ENCODE measurements around the gene AUTS2. TPM values are rescaled to one million over a fixed set of nuclear protein-coding genes. Genes with fewer than 3 reads are reported as not detected.
A peak's percentile ranks its signal among the peaks of the same experiment; 100 is the strongest.

AUTS2 gene
- total RNA-seq, 1 experiment from 2014 or later = 42.1 TPM

DNA sequence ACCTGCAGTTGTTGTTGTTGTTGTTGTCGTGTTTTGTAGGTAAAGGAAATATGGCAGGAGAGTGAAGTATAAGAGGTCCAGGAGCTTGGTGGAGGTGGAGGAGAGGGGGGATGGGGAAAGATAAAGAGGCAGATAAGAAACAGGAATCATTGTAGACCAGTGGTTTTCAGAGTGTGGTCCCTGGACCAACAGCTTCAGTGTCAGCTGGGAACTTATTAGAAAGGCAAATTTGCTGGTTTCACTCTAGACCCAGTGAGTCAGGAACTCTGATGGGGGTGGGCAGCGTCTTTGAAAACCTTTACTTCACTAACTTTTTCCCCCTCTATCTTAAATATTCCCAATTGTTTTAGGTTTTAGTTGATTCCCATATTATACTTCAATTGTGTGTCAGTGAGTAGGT lies 241.5 kb downstream of the AUTS2 start:
- Histone ChIP-seq H3K27me3 (replicated peaks; ENCODE audit: insufficient read depth, low read depth, low read length, poor library complexity) (no peaks in the 10 kb centered on the region), H3K27ac (ENCODE audit: low read depth, low read length, poor library complexity, severe bottlenecking) (no peak overlapping the region), H3K36me3 (ENCODE audit: insufficient read depth, low read length, poor library complexity, severe bottlenecking) (no peaks in the 10 kb centered on the region), H3K4me3 (ENCODE audit: low read depth, low read length, poor library complexity, severe bottlenecking) (no peak overlapping the region), H3K9me3 (ENCODE audit: low read depth, low read length, poor library complexity, severe bottlenecking) (no peaks in the 10 kb centered on the region), H3K4me1 (ENCODE audit: insufficient read depth, low read length, poor library complexity, severe bottlenecking) (peaks cover 48% of the 10 kb centered on the region)
- intact Hi-C loops (cut with micrococcal nuclease; ENCODE audit: unreplicated experiment) = loop anchor here (5.0 to 10.0 kb wide), 5 partner anchors 205 to 1165 kb away; partner anchors contain the start of gene AUTS2
- no peak for TF ChIP-seq EZH2 (IDR thresholded peaks at IDR 0.05; ENCODE audit: borderline replicate concordance, low read depth, low read length, poor library complexity, severe bottlenecking)
- TF ChIP-seq, protein P1, sequence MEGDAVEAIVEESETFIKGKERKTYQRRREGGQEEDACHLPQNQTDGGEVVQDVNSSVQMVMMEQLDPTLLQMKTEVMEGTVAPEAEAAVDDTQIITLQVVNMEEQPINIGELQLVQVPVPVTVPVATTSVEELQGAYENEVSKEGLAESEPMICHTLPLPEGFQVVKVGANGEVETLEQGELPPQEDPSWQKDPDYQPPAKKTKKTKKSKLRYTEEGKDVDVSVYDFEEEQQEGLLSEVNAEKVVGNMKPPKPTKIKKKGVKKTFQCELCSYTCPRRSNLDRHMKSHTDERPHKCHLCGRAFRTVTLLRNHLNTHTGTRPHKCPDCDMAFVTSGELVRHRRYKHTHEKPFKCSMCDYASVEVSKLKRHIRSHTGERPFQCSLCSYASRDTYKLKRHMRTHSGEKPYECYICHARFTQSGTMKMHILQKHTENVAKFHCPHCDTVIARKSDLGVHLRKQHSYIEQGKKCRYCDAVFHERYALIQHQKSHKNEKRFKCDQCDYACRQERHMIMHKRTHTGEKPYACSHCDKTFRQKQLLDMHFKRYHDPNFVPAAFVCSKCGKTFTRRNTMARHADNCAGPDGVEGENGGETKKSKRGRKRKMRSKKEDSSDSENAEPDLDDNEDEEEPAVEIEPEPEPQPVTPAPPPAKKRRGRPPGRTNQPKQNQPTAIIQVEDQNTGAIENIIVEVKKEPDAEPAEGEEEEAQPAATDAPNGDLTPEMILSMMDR (conservative IDR thresholded peaks at IDR 0.05; ENCODE audit: low read depth, low read length) = no peak
- POLR2A ChIA-PET (ENCODE audit: low non-redundant PET) = no interaction called here
- no peak for DNase-seq (ENCODE audit: low spot score)
- no TSS peak for BruUV-seq (replicated peaks)
- CTCF ChIA-PET = no interaction called here

GRCh38 chr7:69840248-69840647 lies 242.0 kb downstream of the AUTS2 start:
- intact Hi-C loops (cut with micrococcal nuclease; ENCODE audit: unreplicated experiment) = loop anchor here (10.0 kb wide), 1 partner anchor 255 kb away; no protein-coding TSS in a partner anchor

DNA sequence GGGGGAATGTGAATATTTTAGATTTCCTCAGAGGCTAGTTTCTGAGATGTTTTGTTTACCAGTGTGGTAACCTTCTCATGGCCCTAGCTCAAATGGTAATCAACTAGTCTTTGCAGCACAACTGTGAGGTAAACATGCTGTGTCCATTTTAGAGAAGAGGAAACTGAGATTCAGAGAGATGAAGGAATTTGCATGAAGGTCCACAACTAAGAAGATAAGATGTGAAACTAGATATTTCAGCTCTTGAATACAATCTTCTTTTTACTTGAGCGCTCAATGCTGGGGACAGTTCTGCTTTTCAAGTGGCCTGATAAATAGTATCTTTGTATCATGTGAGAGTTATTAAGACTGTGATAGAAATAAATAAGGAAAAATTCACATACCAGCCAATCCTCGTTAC lies 245.4 kb downstream of the AUTS2 start:
- H3K4me1 ChIP-seq (ENCODE audit: insufficient read depth, low read length, poor library complexity, severe bottlenecking) = peaks cover 33% of the 10 kb centered on the region
- no peak for DNase-seq (ENCODE audit: low spot score)
- CTCF ChIA-PET = no interaction called here
- POLR2A ChIA-PET (ENCODE audit: low non-redundant PET) = interaction anchor here (0.7 kb wide), 1 partner anchor 23 kb away, joined by 4 read pairs; no protein-coding TSS in a partner anchor
- TF ChIP-seq EZH2 (IDR thresholded peaks at IDR 0.05; ENCODE audit: borderline replicate concordance, low read depth, low read length, poor library complexity, severe bottlenecking) = no peak
- TF ChIP-seq, protein P1 (conservative IDR thresholded peaks at IDR 0.05; ENCODE audit: low read depth, low read length) = no peak
- no peaks in the 10 kb centered on the region for H3K27me3 ChIP-seq (replicated peaks; ENCODE audit: insufficient read depth, low read depth, low read length, poor library complexity)
- H3K9me3 ChIP-seq (ENCODE audit: low read depth, low read length, poor library complexity, severe bottlenecking) = no peaks in the 10 kb centered on the region
- BruUV-seq (replicated peaks) = no TSS peak
- intact Hi-C loops (cut with micrococcal nuclease; ENCODE audit: unreplicated experiment) = loop anchor here (10.0 kb wide), 1 partner anchor 251 kb away; no protein-coding TSS in a partner anchor
- no peak overlapping the region for H3K27ac ChIP-seq (ENCODE audit: low read depth, low read length, poor library complexity, severe bottlenecking)
- no peaks in the 10 kb centered on the region for H3K36me3 ChIP-seq (ENCODE audit: insufficient read depth, low read length, poor library complexity, severe bottlenecking)
- no peak overlapping the region for H3K4me3 ChIP-seq (ENCODE audit: low read depth, low read length, poor library complexity, severe bottlenecking)

More at GRCh38 chr7:69840248-69840647, 242.0 kb downstream of the AUTS2 start:
- ChIA-PET POLR2A (ENCODE audit: low non-redundant PET) (no interaction called here), CTCF (no interaction called here)
- TF ChIP-seq, protein P1 (conservative IDR thresholded peaks at IDR 0.05; ENCODE audit: low read depth, low read length) = no peak
- no peak for TF ChIP-seq EZH2 (IDR thresholded peaks at IDR 0.05; ENCODE audit: borderline replicate concordance, low read depth, low read length, poor library complexity, severe bottlenecking)
- Histone ChIP-seq H3K4me1 (ENCODE audit: insufficient read depth, low read length, poor library complexity, severe bottlenecking) (peaks cover 48% of the 10 kb centered on the region), H3K9me3 (ENCODE audit: low read depth, low read length, poor library complexity, severe bottlenecking) (no peaks in the 10 kb centered on the region), H3K36me3 (ENCODE audit: insufficient read depth, low read length, poor library complexity, severe bottlenecking) (no peaks in the 10 kb centered on the region), H3K27ac (ENCODE audit: low read depth, low read length, poor library complexity, severe bottlenecking) (no peak overlapping the region), H3K4me3 (ENCODE audit: low read depth, low read length, poor library complexity, severe bottlenecking) (no peak overlapping the region), H3K27me3 (replicated peaks; ENCODE audit: insufficient read depth, low read depth, low read length, poor library complexity) (no peaks in the 10 kb centered on the region)
- no TSS peak for BruUV-seq (replicated peaks)
- peak; percentile 28 for DNase-seq (ENCODE audit: low spot score)

All from A673 (cell line).